NCI-H2081 (cell line): Measurements from ENCODE around the gene AJM1.
A peak's percentile ranks its signal among the peaks of the same experiment; 100 is the strongest.
"Not testable (repeated sequence)": the region's sequence is repeated elsewhere in the genome, so short reads cannot be mapped to it uniquely, and the experiment has no call there.

Source experiments
- DNase-seq, 2 experiments: peaks; one replicate each; lab custom pipeline; 2025; lab: John Stamatoyannopoulos, UW

The AJM1 gene

DNA sequence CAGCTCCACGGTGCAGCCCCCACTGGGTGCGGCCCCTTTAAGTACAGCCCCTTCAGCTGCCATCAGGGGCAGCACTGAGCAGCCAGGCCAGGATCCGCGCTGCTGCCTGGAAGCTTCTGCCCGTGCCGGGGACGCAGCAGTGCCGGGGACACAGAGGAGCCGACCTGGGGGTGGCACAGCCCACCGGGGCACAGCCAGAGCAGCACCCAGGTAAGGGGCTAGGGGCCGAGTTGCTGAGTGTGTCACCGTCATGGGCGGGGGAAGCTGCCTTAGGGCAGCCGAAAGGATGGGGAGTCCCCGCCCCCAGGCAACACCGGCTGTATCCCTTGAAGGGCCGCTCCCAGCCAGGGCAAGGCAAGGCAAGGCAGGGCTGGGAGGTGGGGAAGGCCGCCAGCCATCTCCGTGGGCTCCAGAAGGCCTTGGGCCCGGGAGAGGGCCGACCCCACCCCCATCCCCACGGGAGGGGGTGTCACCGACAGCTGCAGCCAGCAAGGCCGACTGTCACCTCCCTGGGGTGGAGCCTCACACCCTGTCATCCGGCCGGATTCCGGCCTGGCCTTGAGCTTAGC, at the start of gene AJM1:
Gene AJM1, plus strand, starts transcription at position 99 of the 569 bp plus-strand sequence. CDS start 1,937 bp downstream, outside the sequence.
- DNase-seq, result peak; percentile 63 to 75

DNA sequence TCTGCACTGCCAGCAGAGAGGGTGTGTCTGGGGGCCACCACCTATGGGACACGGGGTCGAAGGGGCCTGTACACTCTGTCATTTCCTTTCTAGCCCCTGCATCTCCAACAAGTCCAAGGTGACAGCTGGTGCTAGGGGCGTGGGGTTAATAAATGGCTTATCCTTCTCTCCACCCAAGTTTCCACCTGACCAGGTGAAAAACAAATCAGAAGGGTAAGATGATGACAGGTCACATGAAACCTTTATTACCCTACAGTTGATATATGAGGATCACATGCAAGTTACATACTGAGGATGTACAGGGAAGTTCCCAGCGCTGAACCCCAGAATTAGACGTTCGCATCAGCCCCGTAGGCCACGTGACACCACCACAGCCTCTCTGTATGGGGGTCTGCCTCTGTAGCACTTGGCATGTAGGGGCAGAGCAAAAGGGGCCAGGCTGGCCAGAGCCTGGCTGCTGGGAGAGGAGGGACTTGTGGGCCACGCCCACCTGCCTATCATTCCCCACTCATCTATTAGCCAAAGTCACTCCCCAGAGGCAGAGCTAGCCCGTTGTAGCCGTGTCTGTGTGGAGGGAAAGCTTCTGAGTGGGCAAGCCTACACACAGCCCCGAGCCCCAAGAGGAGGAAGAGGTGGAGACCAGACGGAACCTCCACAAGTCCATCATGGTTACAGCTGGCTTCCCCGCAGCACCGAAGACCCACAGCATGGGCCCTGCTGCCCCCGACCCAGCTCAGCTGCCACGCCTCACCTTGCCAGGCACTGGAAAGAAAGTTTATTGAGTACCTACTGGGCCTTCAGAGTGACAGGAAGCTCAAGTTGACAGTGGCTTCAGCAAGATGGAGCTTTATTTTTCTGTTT, 49.0 kb upstream of the AJM1 start:
- DNase-seq, result no peak

DNA sequence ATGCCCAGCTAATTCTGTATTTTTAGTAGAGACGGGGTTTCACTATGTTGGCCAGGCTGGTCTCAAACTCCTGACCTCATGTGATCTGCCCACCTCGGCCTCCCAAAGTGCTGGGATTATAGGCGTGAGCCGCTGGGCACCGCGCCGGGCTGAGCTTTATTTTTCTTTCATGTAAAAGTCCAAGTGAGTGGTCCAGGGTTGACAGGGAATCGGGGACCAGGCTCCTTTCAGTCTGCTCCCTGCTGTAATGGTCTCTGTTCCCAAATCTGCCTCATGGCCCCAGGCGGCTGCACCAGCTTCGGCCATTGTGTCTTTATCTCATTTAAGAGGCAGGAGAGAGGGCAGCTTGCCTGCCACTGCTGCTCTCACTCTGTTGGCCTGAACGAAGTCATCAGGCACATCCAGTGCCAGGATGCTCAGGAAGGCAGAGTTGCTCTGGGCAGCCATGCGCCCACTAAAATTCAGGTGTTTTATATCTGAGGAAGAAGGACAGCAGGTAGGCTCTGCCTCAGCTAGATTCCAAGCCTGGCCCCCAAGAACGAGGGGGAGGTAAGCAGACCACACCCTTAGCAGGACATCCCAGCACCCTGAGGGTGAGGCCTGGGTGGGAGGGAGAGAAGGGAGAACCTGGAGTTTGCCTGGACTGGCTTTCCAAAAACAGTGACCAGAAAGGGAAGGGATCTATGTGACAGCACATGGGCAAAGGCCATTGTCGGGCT, 47.8 kb upstream of the AJM1 start:
- no peak for DNase-seq

DNA sequence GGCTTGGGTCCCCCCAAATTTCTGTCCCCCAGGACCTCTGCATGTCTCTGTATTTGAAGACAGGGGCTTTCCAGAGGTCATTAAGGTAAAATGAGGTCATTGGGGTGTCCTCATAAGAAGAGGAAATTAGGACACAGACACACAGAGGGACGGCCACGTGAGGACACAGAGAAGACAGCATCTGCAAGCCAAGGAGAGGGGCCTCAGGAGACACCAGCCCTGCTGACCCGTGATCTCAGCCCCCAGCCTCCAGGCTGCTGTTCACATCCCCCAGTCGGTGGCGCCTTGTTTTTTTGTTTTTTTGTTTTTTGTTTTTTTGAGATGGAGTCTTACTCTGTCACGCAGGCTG, 47.3 kb upstream of the AJM1 start:
- no peak for DNase-seq

DNA sequence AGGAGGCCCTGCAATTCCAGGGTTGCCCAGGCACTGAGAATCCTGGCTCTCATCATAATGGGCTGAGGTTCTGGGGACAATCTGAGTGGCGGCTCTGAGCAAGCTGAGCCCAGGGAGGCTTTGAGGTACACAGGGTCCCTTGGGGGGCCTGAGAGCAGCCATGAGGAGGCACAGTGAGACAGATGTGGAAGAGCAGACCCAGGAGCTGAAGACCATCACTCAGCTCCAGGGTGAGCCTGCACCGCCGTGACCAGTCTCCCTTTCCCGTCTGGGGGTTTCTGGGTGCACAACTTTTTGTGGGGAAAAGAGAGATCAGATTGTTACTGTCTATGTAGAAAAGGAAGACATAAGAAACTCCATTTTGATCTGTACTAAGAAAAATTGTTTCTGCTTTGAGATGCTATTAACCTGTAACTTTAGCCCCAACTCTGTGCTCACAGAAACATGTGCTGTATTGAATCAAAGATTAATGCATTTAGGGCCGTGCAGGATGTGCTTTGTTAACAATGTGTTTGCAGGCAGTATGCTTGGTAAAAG, 46.0 kb upstream of the AJM1 start, which contains the start of gene CCDC183:
Gene CCDC183, plus strand, starts transcription at position 101 of the 537 bp plus-strand sequence. Its CDS starts 60 bp downstream, at position 161.
- DNase-seq, result no peak

DNA sequence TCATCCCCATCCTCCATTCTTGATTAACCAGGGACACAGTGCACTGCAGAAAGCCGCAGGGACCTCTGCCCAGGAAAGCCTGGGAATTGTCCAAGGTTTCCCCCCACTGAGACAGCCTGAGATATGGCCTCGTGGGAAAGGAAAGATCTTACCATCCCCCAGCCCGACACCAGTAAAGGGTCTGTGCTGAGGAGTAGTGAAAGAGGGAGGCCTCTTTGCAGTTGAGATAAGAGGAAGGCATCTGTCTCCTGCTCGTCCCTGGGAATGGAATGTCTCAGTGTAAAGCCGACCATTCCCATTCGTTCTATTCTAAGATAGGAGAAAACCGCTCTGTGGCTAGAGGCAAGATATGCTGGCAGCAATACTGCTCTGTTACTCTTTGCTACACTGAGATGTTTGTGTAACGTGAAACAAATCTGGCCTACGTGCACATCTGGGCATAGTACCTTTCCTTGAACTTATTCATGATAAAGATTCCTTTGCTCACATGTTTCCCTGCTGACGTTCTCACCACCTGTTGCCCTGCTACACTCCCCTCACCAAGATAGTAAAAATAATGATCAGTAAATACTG, 45.4 kb upstream of the AJM1 start:
- peak in 1 of 2 experiments; percentile 11 for DNase-seq

DNA sequence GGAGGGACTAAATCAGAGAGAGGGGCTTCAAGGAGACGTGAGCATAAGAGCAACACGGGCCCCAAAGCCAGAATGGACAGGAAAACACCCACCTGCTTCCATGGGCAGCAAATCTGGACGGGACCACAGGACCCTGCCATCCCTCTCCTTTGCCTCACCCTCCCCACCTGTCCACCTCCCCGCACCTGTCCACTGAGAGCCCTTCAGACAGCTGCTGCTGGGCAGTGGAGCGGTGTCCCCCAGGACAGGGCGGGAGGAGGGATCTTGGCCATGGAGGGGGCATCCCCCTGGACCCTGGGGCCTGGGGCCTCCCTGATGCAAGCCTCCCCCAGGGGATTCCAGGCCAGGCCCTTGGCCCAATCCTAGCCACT, 43.6 kb upstream of the AJM1 start:
- no peak for DNase-seq

DNA sequence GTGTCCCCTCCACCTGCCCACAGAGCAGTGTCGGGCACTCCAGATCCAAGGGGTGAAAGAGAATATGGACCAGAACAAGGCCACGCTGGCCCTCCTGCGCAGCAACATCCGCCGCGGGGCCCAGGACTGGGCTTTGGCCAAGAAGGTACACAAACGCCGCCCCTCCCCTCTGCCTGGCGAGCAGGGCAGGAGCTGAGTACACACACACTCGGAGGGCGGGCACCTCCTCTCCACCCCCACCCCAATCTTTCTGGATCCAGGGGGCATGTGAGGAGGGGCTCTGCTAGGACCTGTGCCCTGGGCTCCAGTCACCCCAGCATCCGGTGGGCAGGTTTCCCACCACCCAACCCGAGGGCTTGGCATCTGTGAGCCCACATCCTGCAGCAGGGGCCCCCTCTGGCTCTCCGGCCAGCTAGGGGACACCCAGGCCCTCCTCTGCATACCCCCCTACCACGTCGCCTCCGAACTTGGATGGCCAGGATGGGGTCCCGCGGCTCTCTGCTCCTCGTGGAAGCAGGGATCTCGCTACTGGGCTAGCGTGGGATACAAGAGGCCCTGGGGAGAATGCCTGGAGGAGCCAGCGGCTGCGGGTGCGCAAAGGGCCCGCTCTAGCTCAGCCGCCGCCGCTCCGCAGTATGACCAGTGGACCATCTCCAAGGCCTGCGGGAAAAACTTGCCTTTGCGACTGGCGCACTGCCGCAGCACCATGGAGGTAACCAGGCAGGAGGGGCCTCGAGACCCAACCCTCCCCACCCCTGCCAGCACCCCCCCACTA, 43.0 kb upstream of the AJM1 start:
- DNase-seq, result peak; percentile 86 to 88

DNA sequence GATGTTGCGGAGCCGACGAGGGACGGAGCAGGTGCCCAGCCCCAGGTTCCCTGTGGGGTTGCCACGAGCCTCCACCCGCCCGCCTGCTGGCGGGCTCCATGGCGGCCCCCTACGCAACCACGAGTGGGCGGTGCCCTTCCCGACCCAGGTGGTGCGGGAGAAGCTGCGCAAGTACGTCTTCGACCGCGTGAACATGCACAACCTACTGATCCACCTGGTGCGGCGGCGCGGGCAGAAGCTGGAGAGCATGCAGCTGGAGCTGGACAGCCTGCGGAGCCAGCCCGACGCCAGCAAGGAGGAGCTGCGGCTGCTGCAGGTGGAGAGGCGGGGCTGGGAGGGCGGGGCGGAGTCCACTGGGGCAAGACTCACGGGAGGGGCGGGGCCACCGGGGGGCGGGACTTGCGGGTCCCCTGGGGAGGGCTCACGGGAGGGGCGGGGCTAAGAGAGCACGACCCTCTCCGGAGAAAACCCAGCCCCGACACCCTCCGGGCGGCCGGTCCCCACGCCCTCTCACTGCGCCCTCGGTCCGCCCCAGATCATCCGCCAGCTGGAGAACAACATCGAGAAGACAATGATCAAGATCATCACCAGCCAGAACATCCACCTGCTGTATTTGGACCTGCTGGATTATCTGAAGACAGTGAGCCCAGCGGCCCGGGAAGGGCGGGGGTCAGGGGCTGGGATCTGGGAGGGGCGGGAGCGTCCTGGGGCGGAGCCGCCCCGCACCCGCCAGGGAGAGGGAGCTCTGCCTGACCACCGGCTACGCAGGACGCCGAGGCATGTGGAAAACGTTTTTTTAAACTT, 42.2 kb upstream of the AJM1 start:
- DNase-seq, result peak; percentile 92 to 93

DNA sequence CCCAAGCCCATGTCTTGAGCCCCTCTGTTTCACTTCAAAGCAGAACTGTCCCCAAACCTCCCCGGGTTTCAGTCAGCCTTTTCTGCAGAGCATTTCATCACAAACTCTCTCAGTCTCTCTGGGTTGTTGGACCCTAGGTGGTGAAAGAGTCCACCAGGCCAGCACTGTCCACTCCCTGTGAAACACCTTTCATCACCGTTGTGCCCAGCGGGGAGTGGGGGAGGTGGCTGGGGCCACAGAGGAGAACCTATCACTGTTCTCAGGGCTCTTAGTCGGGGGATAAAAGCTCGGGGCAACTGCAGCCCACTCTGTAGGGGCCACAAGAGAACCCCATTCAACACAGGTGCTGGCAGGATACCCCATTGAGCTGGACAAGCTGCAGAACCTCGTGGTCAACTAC, 40.0 kb upstream of the AJM1 start:
- no peak for DNase-seq

DNA sequence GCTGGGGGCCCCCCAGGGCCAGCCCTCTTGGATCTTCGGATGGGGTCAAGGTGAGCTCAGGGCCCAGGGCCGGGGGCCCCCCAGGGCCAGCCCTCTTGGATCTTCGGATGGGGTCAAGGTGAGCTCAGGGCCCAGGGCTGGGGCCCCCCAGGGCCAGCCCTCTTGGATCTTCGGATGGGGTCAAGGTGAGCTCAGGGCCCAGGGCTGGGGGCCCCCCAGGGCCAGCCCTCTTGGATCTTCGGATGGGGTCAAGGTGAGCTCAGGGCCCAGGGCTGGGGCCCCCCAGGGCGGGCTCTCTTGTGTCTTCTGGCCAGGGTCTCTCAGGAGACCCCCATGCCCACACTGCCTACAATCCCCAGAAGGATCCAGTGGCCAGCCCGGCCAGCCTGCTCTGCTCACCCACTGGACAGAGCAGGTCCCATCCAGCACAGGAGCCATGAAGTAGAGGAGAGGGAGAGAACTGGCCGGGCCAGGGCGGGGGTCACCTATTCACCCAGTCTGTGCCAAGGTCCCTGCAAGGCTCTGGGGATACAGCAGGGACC, 39.2 kb upstream of the AJM1 start:
- DNase-seq, result not testable (repeated sequence)

DNA sequence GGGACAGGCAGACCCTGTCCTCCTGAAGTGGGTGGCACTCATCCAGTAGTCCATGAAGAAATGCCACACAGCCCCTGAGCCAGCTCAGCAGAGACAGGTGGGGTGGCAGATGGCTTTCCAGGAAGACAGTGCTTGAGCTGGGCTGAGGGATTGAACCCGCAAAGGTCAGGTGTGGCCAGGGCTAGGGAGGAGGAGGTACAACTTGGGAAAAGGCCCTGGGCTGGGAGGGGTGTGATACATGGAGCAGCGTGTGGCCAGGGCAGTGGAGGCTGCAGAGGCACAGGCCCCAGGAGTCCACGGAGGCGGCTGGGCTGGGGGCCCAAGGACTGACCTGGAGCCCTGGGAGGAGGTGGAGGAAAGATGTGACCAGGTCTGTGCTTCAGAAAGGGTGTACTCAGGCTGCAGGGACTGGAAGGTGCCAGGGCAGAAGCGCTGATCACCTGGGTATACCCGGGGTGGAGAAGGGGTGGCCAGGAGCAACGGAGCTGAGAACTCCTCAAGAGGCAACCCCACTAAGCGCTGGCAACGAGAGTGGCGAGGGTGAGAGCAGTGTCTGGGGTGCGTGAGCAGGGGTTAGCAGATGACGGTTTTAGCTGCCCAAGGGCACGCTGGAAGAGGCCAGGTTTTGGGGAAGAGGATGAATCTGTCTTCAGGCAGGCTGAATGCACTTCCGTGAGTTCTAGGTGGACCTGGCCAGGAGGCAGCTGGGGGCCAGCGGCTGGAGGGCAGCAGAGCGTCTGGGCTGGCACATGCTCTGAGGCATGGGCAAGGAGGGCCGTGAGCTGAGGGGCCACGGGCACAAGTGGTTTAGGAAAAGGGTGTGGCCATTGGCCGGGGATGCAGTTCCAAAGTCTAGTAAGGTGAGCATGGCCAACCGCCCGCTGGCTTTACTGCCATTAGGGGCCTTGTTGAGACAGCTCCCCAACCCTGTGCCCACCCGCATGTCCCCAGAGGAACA, 38.4 kb upstream of the AJM1 start:
- no peak for DNase-seq

DNA sequence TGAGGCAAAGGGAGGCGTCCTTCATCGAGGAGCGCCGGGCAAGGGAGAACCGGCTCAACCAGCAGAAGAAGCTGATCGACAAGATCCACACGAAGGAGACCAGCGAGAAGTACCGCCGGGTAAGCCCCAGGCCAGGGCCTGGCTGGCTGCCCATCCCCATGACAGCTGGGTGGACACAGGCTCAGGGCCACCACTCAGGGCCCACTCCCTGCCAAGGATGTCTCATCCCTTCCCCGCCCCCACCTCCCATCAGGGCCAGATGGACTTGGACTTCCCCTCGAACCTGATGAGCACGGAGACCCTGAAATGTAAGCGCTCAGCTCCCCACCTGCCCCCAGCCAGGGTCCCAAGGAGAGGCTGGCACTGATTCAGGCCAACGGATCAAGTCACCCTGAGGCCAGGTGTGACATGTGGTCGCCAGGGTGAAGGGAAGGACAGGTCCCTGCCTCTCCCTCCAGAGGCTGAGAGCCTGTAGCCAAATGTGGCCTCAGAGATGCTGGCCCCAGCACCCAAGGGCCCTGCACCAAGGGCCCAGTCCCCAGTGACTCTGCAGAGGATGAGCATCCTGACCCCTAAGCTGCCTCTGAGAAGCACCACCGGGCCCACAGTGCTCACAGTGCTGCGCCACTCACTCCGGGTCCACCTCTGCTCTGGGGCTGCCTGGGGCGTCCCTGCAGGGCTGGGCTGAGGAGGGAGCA, 37.6 kb upstream of the AJM1 start:
- no peak for DNase-seq

DNA sequence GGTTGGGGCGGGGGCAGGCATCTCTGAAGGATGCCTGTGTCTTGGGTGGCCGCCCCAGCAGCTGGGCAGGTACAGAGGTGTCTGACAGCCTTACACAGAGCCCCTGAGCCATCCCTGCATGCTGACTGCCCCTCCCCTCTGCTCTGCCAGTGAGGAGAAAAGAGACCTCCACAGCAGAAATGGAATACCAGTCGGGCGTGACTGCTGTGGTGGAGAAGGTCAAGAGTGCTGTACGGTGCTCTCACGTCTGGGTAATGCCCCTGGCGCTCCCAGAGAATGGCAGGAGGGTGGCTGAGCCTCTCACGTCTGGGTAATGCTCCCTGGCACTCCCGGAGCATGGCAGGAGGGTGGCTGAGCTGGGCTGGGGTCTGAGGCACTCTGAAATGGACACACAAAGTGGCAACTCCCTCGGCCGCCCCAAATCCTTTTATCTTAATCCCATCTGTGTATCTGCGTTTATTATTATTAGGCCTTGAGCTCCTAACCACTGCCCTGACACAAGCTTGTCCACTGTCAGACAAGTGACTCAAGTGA, 37.0 kb upstream of the AJM1 start:
- DNase-seq, result no peak

DNA sequence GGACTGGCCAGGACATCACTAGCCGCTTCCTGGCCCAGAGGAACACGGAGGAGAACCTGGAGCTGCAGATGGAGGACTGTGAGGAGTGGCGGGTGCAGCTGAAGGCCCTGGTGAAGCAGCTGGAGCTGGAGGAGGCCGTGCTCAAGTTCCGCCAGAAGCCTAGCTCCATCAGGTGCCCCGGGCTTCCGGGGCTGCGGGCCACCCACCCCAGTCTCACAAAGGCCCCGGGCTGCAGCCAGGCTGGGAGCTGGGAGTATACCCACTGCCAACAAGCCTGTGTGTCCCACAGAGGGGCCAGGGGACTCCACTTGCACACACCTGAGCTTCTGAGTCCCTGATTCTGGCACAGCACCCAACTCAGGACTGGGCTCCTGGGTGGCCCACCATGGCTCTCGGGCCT, 36.2 kb upstream of the AJM1 start:
- no peak for DNase-seq

DNA sequence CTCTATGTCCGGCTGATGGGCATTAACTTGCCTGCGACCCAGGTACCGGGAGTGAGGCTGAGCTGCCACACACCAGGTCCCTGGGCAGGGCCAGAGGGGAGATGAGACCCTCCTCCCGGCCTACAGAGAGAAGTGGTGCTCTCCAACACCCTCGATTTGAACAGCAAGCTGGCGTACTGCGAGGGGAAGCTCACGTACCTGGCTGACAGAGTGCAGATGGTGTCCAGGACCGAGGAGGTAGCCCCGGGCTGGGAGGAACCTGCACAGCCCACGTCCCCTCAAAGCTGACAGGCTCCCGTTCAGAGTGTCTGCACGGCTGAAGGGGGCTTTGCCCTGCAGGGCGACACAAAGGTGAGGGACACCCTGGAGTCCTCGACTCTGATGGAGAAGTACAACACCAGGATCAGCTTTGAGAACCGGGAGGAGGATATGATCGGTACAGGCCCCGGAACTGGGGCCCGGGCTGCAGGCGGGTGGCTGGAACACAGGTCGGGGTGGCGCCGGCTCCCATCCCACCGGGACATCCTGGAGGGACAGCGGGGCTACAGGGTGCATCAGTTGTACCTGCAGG, 35.6 kb upstream of the AJM1 start:
- DNase-seq, result no peak

DNA sequence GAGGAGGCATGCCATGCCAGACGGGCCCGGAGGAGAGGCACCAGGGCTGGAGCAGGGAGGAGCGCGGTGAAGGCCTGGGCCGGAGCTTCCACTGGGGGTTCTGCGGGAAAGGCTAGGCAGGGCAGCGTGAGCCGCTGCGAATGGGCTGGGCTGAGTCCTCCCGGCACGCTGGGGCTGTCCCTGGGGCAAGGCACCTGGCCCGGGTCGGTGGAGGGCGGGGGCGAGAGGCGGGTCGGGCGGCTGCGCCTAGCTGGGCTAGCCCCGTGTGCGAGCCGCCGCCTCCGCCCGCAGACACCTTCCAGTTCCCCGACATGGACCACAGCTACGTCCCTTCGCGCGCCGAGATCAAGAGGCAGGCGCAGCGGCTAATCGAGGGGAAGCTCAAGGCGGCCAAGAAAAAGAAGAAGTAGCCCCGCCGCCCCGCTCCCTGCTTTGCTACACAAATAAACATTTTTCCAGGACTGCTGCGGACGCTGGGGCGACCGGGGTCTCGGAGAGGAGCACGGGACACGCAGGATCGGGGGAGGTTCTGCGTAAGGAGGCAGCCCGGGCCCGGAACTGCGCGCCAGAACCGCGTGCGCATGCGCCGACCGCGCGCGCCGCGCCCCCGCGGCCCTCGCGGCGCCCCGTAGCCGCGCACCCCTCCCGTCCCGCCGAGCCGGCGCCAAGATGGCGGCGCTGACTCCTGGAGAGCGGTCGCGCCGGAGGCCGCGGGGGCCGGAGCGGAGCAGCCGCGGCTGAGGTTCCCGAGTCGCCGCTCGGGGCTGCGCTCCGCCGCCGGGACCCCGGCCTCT, 34.8 kb upstream of the AJM1 start, which contains the start of gene RABL6:
Gene RABL6, plus strand, starts transcription at position 668 of the 794 bp plus-strand sequence. CDS start 249 bp downstream, outside the sequence.
- peak; percentile 63 to 81 for DNase-seq
